Neural crest cell (in vitro differentiated cells): ENCODE results near the gene PLXND1. TPM values are rescaled to one million over a fixed set of nuclear protein-coding genes. Genes with fewer than 3 reads are reported as not detected.

Experiments used
- DNase-seq: peaks from one replicate; pipeline ENCODE4 v3.0.0; 2021; ENCODE audit warnings: low read depth, mixed read lengths, low spot score
- H3K27ac Mint-ChIP-seq: one replicate; pipeline ENCODE4 v1.8.0; 2021; ENCODE audit warnings: mild to moderate bottlenecking, mixed read lengths; ENCODE audit not compliant: unreplicated experiment
- H3K27me3 Mint-ChIP-seq: 2 replicates; pipeline ENCODE4 v1.8.0; 2021; ENCODE audit warnings: low read depth, mild to moderate bottlenecking, mixed read lengths
- H3K36me3 Mint-ChIP-seq: 2 replicates; pipeline ENCODE4 v1.8.0; 2021; ENCODE audit warnings: low read depth, mild to moderate bottlenecking, mixed read lengths
- H3K4me1 Mint-ChIP-seq: 2 replicates; pipeline ENCODE4 v1.8.0; 2021; ENCODE audit warnings: mixed read lengths
- H3K4me3 Mint-ChIP-seq: one replicate; pipeline ENCODE4 v1.8.0; 2021; ENCODE audit warnings: mild to moderate bottlenecking, mixed read lengths
- H3K9me3 Mint-ChIP-seq: 2 replicates; pipeline ENCODE4 v1.8.0; 2021; ENCODE audit warnings: mixed read lengths
- total RNA-seq: library from RNA; stranded (reverse); gene quantifications from 2 replicates; pipeline ENCODE4 v1.2.1, GENCODE V29; 2021
- TF ChIP-seq, protein P1 (sequence below): fragments of 200-600 bp; sonication (generic); conservative IDR thresholded peaks from 2 replicates; pipeline ENCODE4 v1.5.0; 2021; ENCODE audit warnings: antibody characterized with exemption, mild to moderate bottlenecking

Gene PLXND1
- total RNA-seq, 1 donor from 2014 or later: 39.4 TPM

DNA sequence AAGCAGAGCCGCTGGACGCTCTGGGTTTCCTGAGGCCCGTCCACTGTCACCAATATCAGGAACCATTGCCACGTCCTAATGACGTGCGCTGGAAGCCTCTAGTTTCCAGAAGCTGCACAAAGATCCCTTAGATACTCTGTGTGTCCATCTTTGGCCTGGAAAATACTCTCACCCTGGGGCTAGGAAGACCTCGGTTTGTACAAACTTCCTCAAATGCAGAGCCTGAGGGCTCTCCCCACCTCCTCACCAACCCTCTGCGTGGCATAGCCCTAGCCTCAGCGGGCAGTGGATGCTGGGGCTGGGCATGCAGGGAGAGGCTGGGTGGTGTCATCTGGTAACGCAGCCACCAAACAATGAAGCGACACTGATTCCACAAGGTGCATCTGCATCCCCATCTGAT lies 74.8 kb downstream of the PLXND1 start:
- Mint-ChIP-seq H3K9me3 (no peaks in the 10 kb centered on the region), H3K4me1 (peaks cover 12% of the 10 kb centered on the region), H3K36me3 (no peaks in the 10 kb centered on the region), H3K27ac (no peak overlapping the region), H3K4me3 (no peak overlapping the region), H3K27me3 (no peaks in the 10 kb centered on the region)
- TF ChIP-seq, protein P1, sequence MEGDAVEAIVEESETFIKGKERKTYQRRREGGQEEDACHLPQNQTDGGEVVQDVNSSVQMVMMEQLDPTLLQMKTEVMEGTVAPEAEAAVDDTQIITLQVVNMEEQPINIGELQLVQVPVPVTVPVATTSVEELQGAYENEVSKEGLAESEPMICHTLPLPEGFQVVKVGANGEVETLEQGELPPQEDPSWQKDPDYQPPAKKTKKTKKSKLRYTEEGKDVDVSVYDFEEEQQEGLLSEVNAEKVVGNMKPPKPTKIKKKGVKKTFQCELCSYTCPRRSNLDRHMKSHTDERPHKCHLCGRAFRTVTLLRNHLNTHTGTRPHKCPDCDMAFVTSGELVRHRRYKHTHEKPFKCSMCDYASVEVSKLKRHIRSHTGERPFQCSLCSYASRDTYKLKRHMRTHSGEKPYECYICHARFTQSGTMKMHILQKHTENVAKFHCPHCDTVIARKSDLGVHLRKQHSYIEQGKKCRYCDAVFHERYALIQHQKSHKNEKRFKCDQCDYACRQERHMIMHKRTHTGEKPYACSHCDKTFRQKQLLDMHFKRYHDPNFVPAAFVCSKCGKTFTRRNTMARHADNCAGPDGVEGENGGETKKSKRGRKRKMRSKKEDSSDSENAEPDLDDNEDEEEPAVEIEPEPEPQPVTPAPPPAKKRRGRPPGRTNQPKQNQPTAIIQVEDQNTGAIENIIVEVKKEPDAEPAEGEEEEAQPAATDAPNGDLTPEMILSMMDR: no peak
- no peak for DNase-seq

DNA sequence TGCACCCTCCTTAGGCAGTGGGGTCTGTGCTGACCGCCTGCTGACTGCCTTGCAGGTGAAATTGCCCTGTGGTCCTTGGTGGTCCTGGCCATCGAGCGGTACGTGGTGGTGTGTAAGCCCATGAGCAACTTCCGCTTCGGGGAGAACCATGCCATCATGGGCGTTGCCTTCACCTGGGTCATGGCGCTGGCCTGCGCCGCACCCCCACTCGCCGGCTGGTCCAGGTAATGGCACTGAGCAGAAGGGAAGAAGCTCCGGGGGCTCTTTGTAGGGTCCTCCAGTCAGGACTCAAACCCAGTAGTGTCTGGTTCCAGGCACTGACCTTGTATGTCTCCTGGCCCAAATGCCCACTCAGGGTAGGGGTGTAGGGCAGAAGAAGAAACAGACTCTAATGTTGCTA lies 75.7 kb downstream of the PLXND1 start:
- Mint-ChIP-seq H3K4me1 (peaks cover 12% of the 10 kb centered on the region), H3K9me3 (no peaks in the 10 kb centered on the region), H3K27ac (no peak overlapping the region), H3K4me3 (no peak overlapping the region), H3K27me3 (no peaks in the 10 kb centered on the region), H3K36me3 (no peaks in the 10 kb centered on the region)
- TF ChIP-seq, protein P1: no peak
- no peak for DNase-seq

DNA sequence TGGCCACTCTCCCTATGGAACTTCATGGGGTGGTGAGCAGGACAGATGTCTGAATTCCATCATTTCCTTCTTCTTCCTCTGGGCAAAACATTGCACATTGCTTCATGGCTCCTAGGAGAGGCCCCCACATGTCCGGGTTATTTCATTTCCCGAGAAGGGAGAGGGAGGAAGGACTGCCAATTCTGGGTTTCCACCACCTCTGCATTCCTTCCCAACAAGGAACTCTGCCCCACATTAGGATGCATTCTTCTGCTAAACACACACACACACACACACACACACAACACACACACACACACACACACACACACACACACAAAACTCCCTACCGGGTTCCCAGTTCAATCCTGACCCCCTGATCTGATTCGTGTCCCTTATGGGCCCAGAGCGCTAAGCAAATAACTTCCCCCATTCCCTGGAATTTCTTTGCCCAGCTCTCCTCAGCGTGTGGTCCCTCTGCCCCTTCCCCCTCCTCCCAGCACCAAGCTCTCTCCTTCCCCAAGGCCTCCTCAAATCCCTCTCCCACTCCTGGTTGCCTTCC lies 76.2 kb downstream of the PLXND1 start:
- no peak for DNase-seq
- Mint-ChIP-seq H3K4me1 (peaks cover 12% of the 10 kb centered on the region), H3K36me3 (no peaks in the 10 kb centered on the region), H3K4me3 (no peak overlapping the region), H3K27me3 (no peaks in the 10 kb centered on the region), H3K27ac (peak overlapping the region; percentile 52), H3K9me3 (no peaks in the 10 kb centered on the region)
- TF ChIP-seq, protein P1: no peak

DNA sequence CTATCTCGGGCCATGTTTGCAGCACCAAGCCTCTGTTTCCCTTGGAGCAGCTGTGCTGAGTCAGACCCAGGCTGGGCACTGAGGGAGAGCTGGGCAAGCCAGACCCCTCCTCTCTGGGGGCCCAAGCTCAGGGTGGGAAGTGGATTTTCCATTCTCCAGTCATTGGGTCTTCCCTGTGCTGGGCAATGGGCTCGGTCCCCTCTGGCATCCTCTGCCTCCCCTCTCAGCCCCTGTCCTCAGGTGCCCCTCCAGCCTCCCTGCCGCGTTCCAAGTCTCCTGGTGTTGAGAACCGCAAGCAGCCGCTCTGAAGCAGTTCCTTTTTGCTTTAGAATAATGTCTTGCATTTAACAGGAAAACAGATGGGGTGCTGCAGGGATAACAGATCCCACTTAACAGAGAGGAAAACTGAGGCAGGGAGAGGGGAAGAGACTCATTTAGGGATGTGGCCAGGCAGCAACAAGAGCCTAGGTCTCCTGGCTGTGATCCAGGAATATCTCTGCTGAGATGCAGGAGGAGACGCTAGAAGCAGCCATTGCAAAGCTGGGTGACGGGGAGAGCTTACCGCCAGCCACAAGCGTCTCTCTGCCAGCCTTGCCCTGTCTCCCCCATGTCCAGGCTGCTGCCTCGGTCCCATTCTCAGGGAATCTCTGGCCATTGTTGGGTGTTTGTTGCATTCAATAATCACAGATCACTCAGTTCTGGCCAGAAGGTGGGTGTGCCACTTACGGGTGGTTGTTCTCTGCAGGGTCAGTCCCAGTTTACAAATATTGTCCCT lies 76.9 kb downstream of the PLXND1 start:
- TF ChIP-seq, protein P1: no peak
- H3K9me3 Mint-ChIP-seq: no peaks in the 10 kb centered on the region
- H3K36me3 Mint-ChIP-seq: no peaks in the 10 kb centered on the region
- peak overlapping the region; percentile 52 for H3K27ac Mint-ChIP-seq
- peaks cover 12% of the 10 kb centered on the region for H3K4me1 Mint-ChIP-seq
- DNase-seq: no peak
- H3K4me3 Mint-ChIP-seq: no peak overlapping the region
- no peaks in the 10 kb centered on the region for H3K27me3 Mint-ChIP-seq

DNA sequence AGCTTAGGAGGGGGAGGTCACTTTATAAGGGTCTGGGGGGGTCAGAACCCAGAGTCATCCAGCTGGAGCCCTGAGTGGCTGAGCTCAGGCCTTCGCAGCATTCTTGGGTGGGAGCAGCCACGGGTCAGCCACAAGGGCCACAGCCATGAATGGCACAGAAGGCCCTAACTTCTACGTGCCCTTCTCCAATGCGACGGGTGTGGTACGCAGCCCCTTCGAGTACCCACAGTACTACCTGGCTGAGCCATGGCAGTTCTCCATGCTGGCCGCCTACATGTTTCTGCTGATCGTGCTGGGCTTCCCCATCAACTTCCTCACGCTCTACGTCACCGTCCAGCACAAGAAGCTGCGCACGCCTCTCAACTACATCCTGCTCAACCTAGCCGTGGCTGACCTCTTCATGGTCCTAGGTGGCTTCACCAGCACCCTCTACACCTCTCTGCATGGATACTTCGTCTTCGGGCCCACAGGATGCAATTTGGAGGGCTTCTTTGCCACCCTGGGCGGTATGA lies 77.8 kb downstream of the PLXND1 start, which contains the start of gene RHO:
Gene RHO (plus strand): TSS at position 51 of the 512 bp plus-strand sequence. CDS start 95 bp downstream, at position 146.
- Mint-ChIP-seq H3K27ac (peak within 1 kb of the TSS; percentile 2), H3K36me3 (no peaks in the 10 kb centered on the region), H3K4me1 (peaks cover 5% of the 10 kb centered on the region), H3K9me3 (no peaks in the 10 kb centered on the region), H3K27me3 (no peaks in the 10 kb centered on the region), H3K4me3 (no peak within 1 kb of the TSS)
- no peak for DNase-seq
- TF ChIP-seq, protein P1: no peak
